Thyroid gland (tissue), 4 donors: Measurements from ENCODE around the gene LINGO4. TPM values are rescaled to one million over a fixed set of nuclear protein-coding genes. Genes with fewer than 3 reads are reported as not detected.

Experiments
- DNase-seq, 2 donors: peaks; one replicate each; pipeline ENCODE4 v3.0.0-alpha.2; 2019
- H3K27ac ChIP-seq, 3 donors: fragments of 200-600 bp; sonication (generic); 1 replicate in 2 of 3; 2 replicates in 1 of 3; pipeline ENCODE4 v1.5.1; 2016 to 2019; ENCODE audit warnings: mild to moderate bottlenecking in 1 of 3, moderate library complexity in 1 of 3
- H3K27me3 ChIP-seq: fragments of 200-600 bp; sonication (generic); one replicate; pipeline ENCODE4 v1.5.1; 2019
- H3K36me3 ChIP-seq, 2 donors: fragments of 200-600 bp; sonication (generic); one replicate each; pipeline ENCODE4 v1.5.1; 2016 to 2019
- H3K4me1 ChIP-seq, 2 donors: fragments of 200-600 bp; sonication (generic); one replicate each; pipeline ENCODE4 v1.5.1; 2017 to 2019
- H3K4me3 ChIP-seq, 3 donors: fragments of 200-600 bp; sonication (generic); replicated peaks in 1 of 3; 1 replicate in 2 of 3; 2 replicates in 1 of 3; pipeline ENCODE4 v1.5.1; 2016; ENCODE audit warnings: mild to moderate bottlenecking in 1 of 3
- H3K9me3 ChIP-seq: fragments of 200-600 bp; sonication (generic); one replicate; pipeline ENCODE4 v1.5.1; 2017
- POLR2A ChIP-seq, 2 donors: fragments of 450-650 bp; IDR thresholded peaks; one replicate each; pipeline ENCODE4 v1.6.1; 2017; ENCODE audit warnings: antibody characterized with exemption in 2 of 2, mild to moderate bottlenecking in 2 of 2, moderate library complexity in 1 of 2
- WGBS, 2 donors: methylation state at CpG; one replicate each; pipeline ENCODE4 v1.1.5; 2017; 5-methylcytosine and 5-hydroxymethylcytosine counted together
- intact Hi-C: fragments of 100-400 bp; cut with DNase I; formaldehyde crosslinking; loops from one replicate; pipeline ENCODE4 v1.15.1; 2023
- total RNA-seq, 4 donors: library from RNA; depleted of rRNA; stranded (reverse); fragments of >200 nt; gene quantifications; one replicate each; pipeline ENCODE4 v1.2.3, GENCODE V29; 2016
- TF ChIP-seq, protein P1 (sequence below), 6 experiments: fragments of 200-600 bp in 3 of 6; fragments of 450-650 bp in 3 of 6; sonication (generic) in 3 of 6; IDR thresholded peaks; one replicate each; pipeline ENCODE4 v1.5.1; 2016 to 2019; ENCODE audit warnings: antibody characterized with exemption in 6 of 6, mild to moderate bottlenecking in 2 of 6, inconsistent platforms in 1 of 6, moderate library complexity in 1 of 6

The LINGO4 gene
- total RNA-seq, 4 donors from 2014 or later, result 0.13 to 0.63 (median 0.24) TPM

DNA sequence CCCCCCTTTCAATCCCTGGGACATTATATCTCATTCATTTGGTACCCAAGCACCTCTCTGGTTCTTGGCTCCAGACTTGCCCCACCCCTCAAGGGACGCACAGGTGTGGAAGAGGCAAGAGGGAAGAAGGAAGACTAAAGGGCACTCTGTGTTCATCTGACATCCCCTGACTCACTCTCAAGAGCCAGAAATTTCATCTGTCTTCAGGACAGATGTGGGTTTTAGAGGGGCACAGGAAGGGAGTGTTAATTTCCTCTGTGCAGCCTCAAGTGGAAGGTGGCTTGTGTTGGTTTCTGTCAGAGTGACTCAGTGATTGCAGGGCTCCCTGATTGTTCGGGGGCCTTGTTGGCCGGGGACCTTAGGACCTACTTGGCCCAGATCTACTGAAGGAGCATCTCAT, 32.0 kb upstream of the LINGO4 start:
- TF ChIP-seq, protein P1, sequence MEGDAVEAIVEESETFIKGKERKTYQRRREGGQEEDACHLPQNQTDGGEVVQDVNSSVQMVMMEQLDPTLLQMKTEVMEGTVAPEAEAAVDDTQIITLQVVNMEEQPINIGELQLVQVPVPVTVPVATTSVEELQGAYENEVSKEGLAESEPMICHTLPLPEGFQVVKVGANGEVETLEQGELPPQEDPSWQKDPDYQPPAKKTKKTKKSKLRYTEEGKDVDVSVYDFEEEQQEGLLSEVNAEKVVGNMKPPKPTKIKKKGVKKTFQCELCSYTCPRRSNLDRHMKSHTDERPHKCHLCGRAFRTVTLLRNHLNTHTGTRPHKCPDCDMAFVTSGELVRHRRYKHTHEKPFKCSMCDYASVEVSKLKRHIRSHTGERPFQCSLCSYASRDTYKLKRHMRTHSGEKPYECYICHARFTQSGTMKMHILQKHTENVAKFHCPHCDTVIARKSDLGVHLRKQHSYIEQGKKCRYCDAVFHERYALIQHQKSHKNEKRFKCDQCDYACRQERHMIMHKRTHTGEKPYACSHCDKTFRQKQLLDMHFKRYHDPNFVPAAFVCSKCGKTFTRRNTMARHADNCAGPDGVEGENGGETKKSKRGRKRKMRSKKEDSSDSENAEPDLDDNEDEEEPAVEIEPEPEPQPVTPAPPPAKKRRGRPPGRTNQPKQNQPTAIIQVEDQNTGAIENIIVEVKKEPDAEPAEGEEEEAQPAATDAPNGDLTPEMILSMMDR (IDR thresholded peaks at IDR 0.05), result no peak
- no peak for TF ChIP-seq POLR2A (IDR thresholded peaks at IDR 0.05)
- 62 to 67% methylated on average over 3 of the region's 3 CpGs for WGBS, 2 donors
- no peaks in the 10 kb centered on the region for H3K9me3 ChIP-seq
- intact Hi-C loops, result loop anchor here (10.0 kb wide), 2 partner anchors 102 to 302 kb away; no protein-coding TSS in a partner anchor
- peaks cover 30 to 60% of the 10 kb centered on the region in 2 donors for H3K4me1 ChIP-seq
- no peaks in the 10 kb centered on the region for H3K27me3 ChIP-seq
- DNase-seq, result no peak
- no peaks in the 10 kb centered on the region for H3K36me3 ChIP-seq
- H3K4me3 ChIP-seq, result no peak overlapping the region
- H3K27ac ChIP-seq, result peak overlapping the region; percentile 61 to 72 (median 68)

DNA sequence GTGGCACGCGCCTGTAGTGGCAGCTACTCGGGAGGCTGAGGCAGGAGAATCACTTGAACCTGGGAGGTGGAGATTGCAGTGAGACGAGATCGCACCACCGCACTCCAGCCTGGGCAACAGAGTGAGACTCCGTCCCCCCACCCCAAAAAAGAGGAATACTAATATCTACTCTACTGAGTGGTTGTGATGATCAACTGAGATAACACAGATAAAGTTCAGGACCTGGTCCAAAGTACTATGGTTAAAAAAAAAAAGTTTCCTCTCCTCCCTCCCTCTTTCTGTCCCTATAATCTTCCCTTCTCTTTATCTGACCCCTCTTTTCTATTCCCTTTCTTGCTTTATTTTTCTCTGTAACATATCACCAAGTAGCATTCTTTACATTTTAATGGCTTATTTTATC, 30.4 kb upstream of the LINGO4 start:
- 90 to 93% methylated on average over 7 of the region's 7 CpGs for WGBS, 2 donors
- Histone ChIP-seq H3K36me3 (no peaks in the 10 kb centered on the region), H3K27me3 (no peaks in the 10 kb centered on the region), H3K27ac (peak overlapping the region in 2 of 3 donors; percentile 61 to 68), H3K4me1 (peaks cover 40 to 65% of the 10 kb centered on the region in 2 donors), H3K9me3 (no peaks in the 10 kb centered on the region), H3K4me3 (no peak overlapping the region)
- intact Hi-C loops, result loop anchor here (10.0 kb wide), 2 partner anchors 101 to 301 kb away; no protein-coding TSS in a partner anchor
- TF ChIP-seq POLR2A (IDR thresholded peaks at IDR 0.05), result no peak
- TF ChIP-seq, protein P1 (IDR thresholded peaks at IDR 0.05), result no peak
- DNase-seq, result no peak

- WGBS, 2 donors, result 53 to 78% methylated on average over 2 to 3 of the region's 3 CpGs
- H3K4me1 ChIP-seq, result peaks cover 43 to 67% of the 10 kb centered on the region in 2 donors
- H3K27me3 ChIP-seq, result no peaks in the 10 kb centered on the region
- no peak overlapping the region for H3K27ac ChIP-seq
- intact Hi-C loops, result loop anchor here (10.0 kb wide), 2 partner anchors 99 to 299 kb away; no protein-coding TSS in a partner anchor
- TF ChIP-seq POLR2A (IDR thresholded peaks at IDR 0.05), result no peak
- TF ChIP-seq, protein P1 (IDR thresholded peaks at IDR 0.05), result no peak
- H3K9me3 ChIP-seq, result no peaks in the 10 kb centered on the region
- H3K4me3 ChIP-seq, result no peak overlapping the region
- no peaks in the 10 kb centered on the region for H3K36me3 ChIP-seq
- DNase-seq, result no peak
These were observed 29.0 kb upstream of the LINGO4 start for GRCh38 chr1:151834239-151834638.

DNA sequence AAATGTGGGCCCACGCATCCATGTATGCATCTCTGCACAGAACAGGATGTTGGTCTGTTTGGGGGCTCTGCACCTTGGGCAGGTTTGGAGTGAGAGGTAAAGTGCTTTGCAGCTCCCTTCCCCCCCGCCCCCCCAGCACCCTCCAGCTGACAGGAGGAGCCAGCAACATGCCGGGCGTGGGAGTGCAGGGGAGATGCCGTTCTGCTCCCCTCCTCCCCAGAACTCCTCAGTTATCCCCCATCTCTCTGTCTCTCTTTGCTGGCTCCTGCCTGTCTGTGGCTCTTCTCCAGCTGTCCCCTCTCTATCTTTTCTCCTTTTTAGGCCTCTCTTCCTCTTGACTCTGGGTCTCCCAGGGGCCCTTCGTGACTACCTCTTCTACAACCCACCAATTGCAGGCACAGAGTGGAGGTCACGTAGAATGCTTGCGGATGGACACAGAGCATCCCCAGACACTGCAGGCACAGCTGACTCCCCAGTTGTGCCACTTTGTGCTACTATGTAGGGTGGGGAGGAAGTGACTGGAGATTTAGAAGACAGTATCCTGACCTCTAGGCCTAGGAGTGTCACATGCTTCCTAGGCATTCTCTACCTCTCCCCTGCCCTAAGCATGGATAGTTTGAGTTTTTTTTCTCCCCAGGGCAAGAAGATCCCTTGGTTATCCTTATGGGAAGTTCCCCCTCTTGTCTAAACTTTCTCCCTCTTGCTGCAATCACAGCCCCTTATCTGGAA, 28.1 kb upstream of the LINGO4 start:
- Histone ChIP-seq H3K27ac (peak overlapping the region in 2 of 3 donors; percentile 50), H3K9me3 (no peaks in the 10 kb centered on the region), H3K36me3 (no peaks in the 10 kb centered on the region), H3K4me3 (no peak overlapping the region), H3K4me1 (peaks cover 46 to 67% of the 10 kb centered on the region in 2 donors), H3K27me3 (no peaks in the 10 kb centered on the region)
- 77 to 80% methylated on average over 5 to 8 of the region's 8 CpGs for WGBS, 2 donors
- intact Hi-C loops, result loop anchor here (10.0 kb wide), 2 partner anchors 99 to 299 kb away; no protein-coding TSS in a partner anchor
- no peak for DNase-seq
- TF ChIP-seq, protein P1 (IDR thresholded peaks at IDR 0.05), result no peak
